ENCODE data around the gene MTMR3. TPM values are rescaled to one million over a fixed set of nuclear protein-coding genes. Genes with fewer than 3 reads are reported as not detected.
"Not testable (repeated sequence)": the region's sequence is repeated elsewhere in the genome, so short reads cannot be mapped to it uniquely, and the experiment has no call there.

MTMR3 gene
- total RNA-seq, 2 experiments from 2014 or later: 12.2 to 14.0 TPM

DNA sequence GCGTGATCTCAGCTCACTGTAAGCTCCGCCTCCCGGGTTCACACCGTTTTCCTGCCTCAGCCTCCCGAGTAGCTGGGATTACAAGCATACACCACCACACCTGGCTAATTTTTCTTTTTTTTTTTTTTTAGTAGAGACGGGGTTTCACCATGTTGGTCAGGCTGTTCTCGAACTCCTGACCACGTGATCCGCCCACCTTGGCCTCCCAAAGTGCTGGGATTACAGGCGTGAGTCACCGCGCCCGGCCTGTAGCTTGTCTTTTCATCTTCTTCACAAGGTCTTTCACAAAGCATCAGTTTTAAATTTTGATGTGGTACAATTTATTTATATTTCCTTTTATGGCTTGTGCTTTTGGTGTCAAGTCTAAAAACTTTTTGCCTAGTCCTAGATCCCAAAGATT lies 17.4 kb upstream of the MTMR3 start:
- POLR2A ChIA-PET, CTCF ChIA-PET: not testable (repeated sequence)

DNA sequence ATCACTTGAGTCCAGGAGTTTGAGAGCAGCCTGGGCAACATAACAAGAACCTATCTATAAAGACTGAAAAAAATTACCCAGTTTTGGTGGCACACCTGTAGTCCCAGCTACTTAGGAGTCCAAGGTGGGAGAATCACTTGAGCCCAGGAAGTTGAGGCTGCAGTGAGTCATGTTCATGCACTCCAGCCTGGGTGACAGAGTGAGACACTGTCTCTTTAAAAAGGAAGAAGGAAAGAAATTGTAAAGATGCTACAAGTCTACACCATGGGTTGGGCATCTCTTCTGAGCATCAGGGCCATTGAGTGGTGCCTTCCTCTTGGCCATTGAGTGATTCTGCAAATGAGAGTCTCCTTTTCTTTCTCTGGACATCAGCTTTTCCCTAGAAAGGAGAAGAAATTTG lies 15.7 kb upstream of the MTMR3 start:
- CTCF ChIA-PET: no interaction called here
- POLR2A ChIA-PET: no interaction called here

DNA sequence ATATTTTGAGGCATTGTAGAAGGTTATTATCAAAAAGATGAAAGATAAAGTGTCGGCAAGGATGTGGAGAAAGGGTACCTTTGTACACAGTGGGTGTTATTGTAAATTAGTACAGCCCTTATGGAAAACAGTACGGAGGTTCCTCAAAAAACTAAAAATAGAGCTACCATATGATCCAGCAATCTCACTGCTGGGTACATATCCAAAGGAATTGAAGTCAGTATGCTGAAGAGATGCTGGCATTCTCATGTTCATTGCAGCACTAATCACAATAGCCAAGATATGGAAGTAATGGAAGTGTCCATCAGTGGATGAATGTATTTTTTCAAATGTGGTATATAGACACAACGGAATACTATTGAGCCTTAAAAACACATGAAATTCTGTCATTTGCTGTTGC lies 15.1 kb upstream of the MTMR3 start:
- POLR2A ChIA-PET: no interaction called here
- CTCF ChIA-PET: no interaction called here

- CTCF ChIA-PET: interaction anchor here (0.7 to 0.8 kb wide), 3 partner anchors 78 to 242 kb away, joined by 3 to 4 read pairs (median 3); no protein-coding TSS in a partner anchor
Measured at GRCh38 chr22:29870574-29870973, 12.4 kb upstream of the MTMR3 start.

DNA sequence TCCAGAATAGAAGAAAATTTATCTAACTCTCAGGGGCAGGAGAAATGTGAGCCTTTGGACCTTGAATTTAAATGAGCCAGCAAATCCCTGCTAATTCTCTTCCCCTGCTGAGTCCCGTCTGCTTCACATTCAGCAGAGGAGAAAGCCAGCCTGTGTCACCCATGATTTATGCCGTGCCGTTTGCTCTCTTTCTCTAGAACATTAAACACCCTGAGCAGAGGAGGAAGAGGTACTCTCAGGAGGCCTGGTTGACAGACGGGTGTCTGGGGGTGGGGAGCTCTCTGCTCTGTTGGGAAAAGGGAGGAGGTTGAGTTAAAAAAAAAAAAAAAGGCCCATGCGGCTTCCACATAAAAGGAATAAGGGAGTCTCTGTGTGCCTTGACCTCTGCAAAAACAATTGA lies 11.3 kb upstream of the MTMR3 start:
- ChIA-PET POLR2A (interaction anchor here (0.7 kb wide), 1 partner anchor 12 kb away, joined by 5 read pairs; no protein-coding TSS in a partner anchor), CTCF (no interaction called here)

More at GRCh38 chr22:29870574-29870973, 12.4 kb upstream of the MTMR3 start:
- POLR2A ChIA-PET: no interaction called here

DNA sequence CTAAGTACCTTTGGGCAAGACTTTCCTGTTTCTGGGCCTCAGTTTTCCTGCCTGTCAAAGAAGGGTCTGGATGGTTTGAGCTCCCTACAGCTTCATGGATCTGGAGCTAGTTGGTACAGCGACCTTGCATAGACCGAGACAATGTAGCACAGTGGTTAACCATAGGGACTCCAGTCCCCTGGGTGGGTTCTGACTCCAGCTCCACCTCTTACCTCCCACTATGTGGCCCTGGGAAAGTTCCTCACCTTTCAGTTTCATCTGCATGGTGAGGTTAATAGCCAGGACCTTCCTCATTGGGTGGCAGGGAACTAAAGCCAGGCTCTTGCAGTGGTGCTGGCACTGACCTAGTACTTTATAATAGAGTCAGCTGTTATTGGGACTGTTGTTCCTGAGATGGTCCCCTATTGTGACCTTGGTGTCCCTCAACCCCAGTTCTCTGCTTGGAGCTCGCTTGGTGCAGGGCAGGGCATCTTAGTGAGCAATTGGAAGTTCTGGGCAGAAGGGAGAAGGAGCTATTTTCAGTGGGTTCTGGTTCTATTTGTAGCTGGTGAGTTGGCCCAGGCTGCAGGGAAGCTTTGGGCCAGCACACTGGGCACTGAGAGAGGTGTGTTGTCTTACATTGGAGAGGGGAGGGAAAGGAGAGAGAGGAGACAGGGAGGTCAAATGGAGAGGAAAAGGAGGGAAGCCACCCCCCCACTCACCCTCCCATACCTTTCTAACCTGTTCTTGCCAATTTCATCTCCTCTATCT lies 10.7 kb upstream of the MTMR3 start:
- ChIA-PET POLR2A (interaction anchor here (0.8 kb wide), 1 partner anchor 17 kb away, joined by 3 read pairs; no protein-coding TSS in a partner anchor), CTCF (no interaction called here)

- CTCF ChIA-PET: no interaction called here
- POLR2A ChIA-PET: interaction anchor here (0.8 kb wide), 1 partner anchor 18 kb away, joined by 3 read pairs; no protein-coding TSS in a partner anchor
Measured at GRCh38 chr22:29872989-29873388, 10.0 kb upstream of the MTMR3 start.

- POLR2A ChIA-PET: no interaction called here
Measured at GRCh38 chr22:29873943-29874342, 9.0 kb upstream of the MTMR3 start.

DNA sequence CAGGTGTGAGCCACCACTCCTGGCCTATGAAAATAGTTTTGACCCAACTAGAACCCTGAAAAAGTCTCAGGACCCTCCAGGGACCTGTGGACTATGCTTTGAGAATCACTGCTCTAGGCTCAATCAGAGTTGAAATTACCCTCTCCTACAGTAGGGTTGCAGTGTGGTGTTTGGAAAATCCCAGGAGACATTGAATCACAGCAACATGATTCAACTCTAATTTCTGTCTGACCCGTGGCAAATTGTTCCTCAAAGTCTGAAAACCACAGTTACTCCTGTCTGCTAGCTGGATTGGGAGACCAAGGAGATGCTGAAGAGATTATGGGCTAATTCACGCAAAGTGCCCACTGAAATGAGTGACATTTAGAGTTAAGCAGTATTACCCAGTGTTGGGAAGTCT lies 5.4 kb upstream of the MTMR3 start:
- POLR2A ChIA-PET: no interaction called here
- CTCF ChIA-PET: no interaction called here

More at GRCh38 chr22:29873943-29874342, 9.0 kb upstream of the MTMR3 start:
- CTCF ChIA-PET: interaction anchor here (0.6 kb wide), 1 partner anchor 51 kb away, joined by 3 read pairs; no protein-coding TSS in a partner anchor

DNA sequence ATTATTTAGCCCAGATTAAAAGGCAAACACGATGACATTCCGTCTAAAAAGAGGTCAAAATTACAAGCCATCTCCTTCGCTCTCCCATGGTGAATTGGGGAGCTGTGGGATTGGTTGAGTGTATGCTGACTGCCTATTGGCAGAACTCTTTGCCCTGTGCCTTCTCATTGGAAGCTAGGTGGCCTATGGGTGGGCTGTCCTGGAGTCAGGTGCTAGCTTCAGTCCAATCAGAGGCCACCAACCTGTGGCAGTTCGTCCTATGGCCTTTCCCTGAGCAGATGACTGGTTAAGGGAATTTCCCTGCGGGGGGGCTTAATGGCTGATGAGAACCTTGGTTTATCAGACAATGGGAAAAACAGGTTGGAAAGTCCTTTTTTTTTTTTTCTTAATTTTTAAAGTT lies 3.2 kb upstream of the MTMR3 start:
- ChIA-PET POLR2A (no interaction called here), CTCF (no interaction called here)

GRCh38 chr22:29882716-29883044 lies 294 bp upstream of the MTMR3 start:
- CTCF ChIA-PET: interaction anchor here (0.6 kb wide), 2 partner anchors 36 to 348 kb away, joined by 3 to 4 read pairs; no protein-coding TSS in a partner anchor
- POLR2A ChIA-PET: no interaction called here

DNA sequence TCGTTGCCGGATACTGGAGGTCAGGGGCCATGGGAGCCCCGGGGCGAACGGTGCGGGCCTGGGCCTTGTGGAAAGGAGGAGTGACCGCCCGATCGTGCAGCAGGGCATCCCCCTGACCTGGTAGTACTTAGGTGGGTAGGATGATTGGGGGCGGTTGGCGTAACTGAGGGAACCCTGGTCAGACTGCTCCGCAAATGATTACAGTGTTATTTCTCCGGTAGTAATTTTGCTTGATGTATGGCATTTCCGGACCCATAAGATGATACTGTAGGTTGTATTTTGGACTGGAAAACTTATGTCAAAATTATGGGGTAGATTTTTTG lies 762 bp downstream of the MTMR3 start:
- ChIA-PET CTCF (interaction anchor here (0.6 kb wide), 1 partner anchor 115 kb away, joined by 4 read pairs; no protein-coding TSS in a partner anchor), POLR2A (interaction anchor here (0.6 to 0.8 kb wide), 4 partner anchors 12 to 755 kb away, joined by 3 to 8 read pairs (median 4); no protein-coding TSS in a partner anchor)

GRCh38 chr22:29885610-29886009 lies 2.6 kb downstream of the MTMR3 start:
- CTCF ChIA-PET: no interaction called here
- POLR2A ChIA-PET: no interaction called here

DNA sequence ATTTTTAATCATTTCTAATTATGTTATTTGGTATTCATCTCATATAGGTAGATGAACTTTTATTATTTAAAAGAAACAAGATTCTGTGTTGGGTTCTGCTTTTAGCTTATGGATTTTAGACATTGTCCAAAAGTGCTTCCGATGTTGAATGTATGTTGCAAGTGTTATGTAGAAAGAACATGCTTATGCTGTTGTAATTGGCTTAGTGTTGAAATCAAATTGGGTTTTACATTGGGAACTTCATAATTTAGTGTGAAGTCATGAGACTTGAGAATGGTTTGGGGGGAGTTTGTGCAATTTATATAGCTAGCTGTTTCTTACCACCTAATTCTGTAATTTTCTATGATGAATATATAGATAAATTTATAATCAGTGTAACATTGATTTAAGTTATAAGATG lies 3.6 kb downstream of the MTMR3 start:
- CTCF ChIA-PET: no interaction called here
- POLR2A ChIA-PET: interaction anchor here (0.6 kb wide), 1 partner anchor 95 kb away, joined by 5 read pairs; no protein-coding TSS in a partner anchor

DNA sequence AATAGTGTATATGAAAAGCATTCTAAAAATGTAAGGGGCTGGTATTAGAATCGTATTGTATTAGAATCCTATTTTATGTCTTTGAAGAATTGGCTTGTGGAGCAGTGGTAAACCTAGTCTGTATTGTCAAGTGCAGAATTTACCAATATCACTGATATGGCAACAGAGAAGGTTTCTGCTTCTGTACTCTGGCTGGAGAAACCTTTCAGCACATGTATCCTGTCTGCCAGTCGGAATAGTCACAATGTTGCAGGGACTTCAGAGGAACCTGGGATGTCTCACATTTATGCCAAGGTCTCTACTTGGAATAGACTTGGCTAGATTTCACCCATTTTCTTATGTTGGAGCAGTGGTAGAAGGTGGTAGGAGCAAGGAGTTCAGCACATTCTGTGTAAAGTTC lies 4.4 kb downstream of the MTMR3 start:
- ChIA-PET CTCF (no interaction called here), POLR2A (interaction anchor here (0.6 kb wide), 1 partner anchor 94 kb away, joined by 5 read pairs; no protein-coding TSS in a partner anchor)

GRCh38 chr22:29890760-29891159 lies 7.8 kb downstream of the MTMR3 start:
- ChIA-PET POLR2A (no interaction called here), CTCF (no interaction called here)

- CTCF ChIA-PET: no interaction called here
- POLR2A ChIA-PET: no interaction called here
Measured at GRCh38 chr22:29892315-29893156, 9.6 kb downstream of the MTMR3 start.

DNA sequence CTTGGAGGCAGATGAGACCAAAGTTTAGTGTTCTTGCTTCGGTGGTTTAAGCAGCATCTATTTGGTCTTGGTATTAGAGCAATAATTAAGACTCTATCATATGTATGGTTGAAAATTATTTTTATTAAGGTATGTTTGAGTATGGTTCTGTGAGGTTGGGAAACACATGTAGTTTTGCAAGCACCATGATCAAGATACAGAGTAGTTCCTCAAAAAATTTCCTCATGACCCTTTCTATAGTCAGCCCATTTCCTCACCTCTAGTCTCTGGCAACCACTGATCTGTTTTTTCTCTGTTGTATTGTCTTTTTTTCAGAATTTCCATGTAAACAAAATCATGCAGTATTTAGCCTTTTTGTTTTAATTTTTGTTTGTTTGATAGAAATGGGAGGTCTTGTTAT lies 18.4 kb downstream of the MTMR3 start:
- POLR2A ChIA-PET: no interaction called here
- CTCF ChIA-PET: no interaction called here

- CTCF ChIA-PET: no interaction called here
- POLR2A ChIA-PET: no interaction called here
Measured at GRCh38 chr22:29903371-29903770, 20.4 kb downstream of the MTMR3 start.

DNA sequence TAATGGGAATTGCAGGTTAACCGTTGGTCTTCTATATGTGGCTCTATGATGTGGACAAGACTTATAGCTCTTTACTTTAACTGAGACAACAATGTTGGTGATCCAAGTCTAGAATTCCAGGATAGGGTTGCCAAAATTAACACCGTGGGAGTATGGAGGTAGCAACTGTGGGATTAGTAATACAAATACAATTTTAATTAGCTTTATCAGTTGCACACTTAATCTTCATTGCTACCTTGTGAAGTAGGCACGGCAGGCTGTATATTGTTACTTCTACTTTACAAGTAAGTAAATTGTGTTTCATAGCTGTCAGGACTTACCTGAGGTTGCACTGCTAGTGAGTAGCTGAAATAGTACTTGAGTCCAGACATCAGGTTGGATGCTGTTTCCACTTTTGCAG lies 21.0 kb downstream of the MTMR3 start:
- POLR2A ChIA-PET: no interaction called here
- CTCF ChIA-PET: interaction anchor here (1.0 kb wide), 1 partner anchor 12 kb away, joined by 3 read pairs; no protein-coding TSS in a partner anchor

Measured in activated CD8-positive, alpha-beta memory T cell treated with anti-CD3 and anti-CD28 coated beads for 36 hours (primary cell).